HepG2 (cell line): ENCODE measurements around the gene CAVIN1. TPM values are rescaled to one million over a fixed set of nuclear protein-coding genes. Genes with fewer than 3 reads are reported as not detected.

Experiments used
- FOXO1 ChIP-seq: sonication (generic); formaldehyde crosslinking; IDR thresholded peaks from 2 replicates; pipeline ENCODE4 v1.4.0; 2020; ENCODE audit warnings: missing genetic modification reagents
- GLI4 ChIP-seq: sonication (generic); formaldehyde crosslinking; IDR thresholded peaks from 2 replicates; pipeline ENCODE4 v1.5.1; 2020; ENCODE audit warnings: missing genetic modification reagents, mild to moderate bottlenecking, moderate library complexity, borderline replicate concordance
- HCFC1 ChIP-seq: fragments of 150-350 bp; IDR thresholded peaks from 2 replicates; pipeline ENCODE4 v1.6.1; 2014; ENCODE audit warnings: low read depth, low read length
- HNRNPLL ChIP-seq: fragments of 200-400 bp; formaldehyde crosslinking; IDR thresholded peaks from 2 replicates; pipeline ENCODE4 v1.6.1; 2017; ENCODE audit warnings: mild to moderate bottlenecking, low read depth, low read length; ENCODE audit not compliant: poor library complexity, severe bottlenecking
- JDP2 ChIP-seq: sonication (generic); formaldehyde crosslinking; IDR thresholded peaks from 2 replicates; pipeline ENCODE4 v1.8.1; 2022; ENCODE audit warnings: missing genetic modification reagents, borderline replicate concordance
- KLF16 ChIP-seq, 2 experiments: sonication (generic) in 1 of 2; formaldehyde crosslinking in 1 of 2; IDR thresholded peaks; 2 replicates each; pipeline versions ENCODE4 v1.6.1 to v1.8.0; 2016 to 2023; ENCODE audit warnings: missing genetic modification reagents in 2 of 2, missing compliant biosample characterization in 1 of 2
- NFE2 ChIP-seq: sonication (generic); formaldehyde crosslinking; IDR thresholded peaks from 2 replicates; pipeline ENCODE4 v1.4.0; 2020; ENCODE audit warnings: missing genetic modification reagents
- ZC3H4 ChIP-seq: sonication (generic); formaldehyde crosslinking; IDR thresholded peaks from 2 replicates; pipeline ENCODE4 v1.4.0; 2020; ENCODE audit warnings: missing genetic modification reagents, borderline replicate concordance
- ZNF329 ChIP-seq: sonication (generic); formaldehyde crosslinking; IDR thresholded peaks from 2 replicates; pipeline ENCODE4 v1.9.0; 2021; ENCODE audit warnings: low read depth, mild to moderate bottlenecking, missing genetic modification reagents
- ZNF460 ChIP-seq: sonication (generic); formaldehyde crosslinking; IDR thresholded peaks from 2 replicates; pipeline ENCODE4 v1.5.1; 2020; ENCODE audit warnings: missing genetic modification reagents, mild to moderate bottlenecking, borderline replicate concordance
- ZNF670 ChIP-seq: sonication (generic); formaldehyde crosslinking; IDR thresholded peaks from 2 replicates; pipeline ENCODE4 v1.8.0; 2022; ENCODE audit warnings: mild to moderate bottlenecking, missing genetic modification reagents, borderline replicate concordance
- ZNF776 ChIP-seq: sonication (generic); formaldehyde crosslinking; IDR thresholded peaks from 2 replicates; pipeline ENCODE4 v1.4.0; 2020; ENCODE audit warnings: mild to moderate bottlenecking, missing genetic modification reagents
- ZNF780A ChIP-seq: sonication (generic); formaldehyde crosslinking; IDR thresholded peaks from 2 replicates; pipeline ENCODE4 v1.8.0; 2022; ENCODE audit warnings: mild to moderate bottlenecking, missing genetic modification reagents, moderate library complexity
- ZNF790 ChIP-seq: sonication (generic); formaldehyde crosslinking; IDR thresholded peaks from 2 replicates; pipeline ENCODE4 v1.8.0; 2022; ENCODE audit warnings: missing genetic modification reagents, mild to moderate bottlenecking, borderline replicate concordance
- ZSCAN31 ChIP-seq: sonication (generic); formaldehyde crosslinking; IDR thresholded peaks from 2 replicates; pipeline ENCODE4 v1.5.0; 2020; ENCODE audit warnings: low read depth, mild to moderate bottlenecking, missing genetic modification reagents
- polyA plus RNA-seq, 8 experiments: library from polyadenylated mRNA; depleted of rRNA in 3 of 8; stranded (reverse) in 7 of 8; unstranded in 1 of 8; fragments of >200 nt; fragmentation: Illumina TruSeq in 4 of 8; extraction: Trizol in 4 of 8; gene quantifications; 2 replicates each; pipeline versions ENCODE4 v1.2.1 to v1.2.3, GENCODE V29; 2011 to 2016; ENCODE audit warnings: low read depth in 4 of 8, missing spikeins in 1 of 8, mixed read lengths in 1 of 8; ENCODE audit not compliant: insufficient read depth in 1 of 8
- total RNA-seq, 5 experiments: library from RNA; depleted of rRNA; stranded (reverse); fragments of >200 nt; fragmentation: Illumina TruSeq; extraction: Trizol; gene quantifications; 2 replicates each; pipeline ENCODE4 v1.2.3, GENCODE V29; 2016; ENCODE audit warnings: low read depth in 1 of 5
- TF ChIP-seq, protein P1 (sequence below): sonication (generic); formaldehyde crosslinking; IDR thresholded peaks from 2 replicates; pipeline ENCODE4 v1.4.0; 2020; ENCODE audit warnings: mild to moderate bottlenecking, missing genetic modification reagents
- TF ChIP-seq, protein P2 (sequence below): sonication (generic); formaldehyde crosslinking; IDR thresholded peaks from 2 replicates; pipeline ENCODE4 v1.4.0; 2020; ENCODE audit warnings: mild to moderate bottlenecking, missing genetic modification reagents
- TF ChIP-seq, protein P3 (sequence below): sonication (generic); formaldehyde crosslinking; IDR thresholded peaks from 2 replicates; pipeline ENCODE4 v1.4.0; 2020; ENCODE audit warnings: missing genetic modification reagents
- TF ChIP-seq, protein P4 (sequence below): sonication (generic); formaldehyde crosslinking; IDR thresholded peaks from 2 replicates; pipeline ENCODE4 v1.4.0; 2020; ENCODE audit warnings: mild to moderate bottlenecking, missing genetic modification reagents
- TF ChIP-seq, protein P5 (sequence below): sonication (generic); formaldehyde crosslinking; IDR thresholded peaks from 2 replicates; pipeline ENCODE4 v1.8.1; 2023; ENCODE audit warnings: mild to moderate bottlenecking, missing genetic modification reagents

The CAVIN1 gene
- total and polyA plus RNA-seq, 2 of the 13 experiments (the other 11 are each of a cell fraction or from before 2014, with no cell fraction given): 15.9 to 25.5 TPM

DNA sequence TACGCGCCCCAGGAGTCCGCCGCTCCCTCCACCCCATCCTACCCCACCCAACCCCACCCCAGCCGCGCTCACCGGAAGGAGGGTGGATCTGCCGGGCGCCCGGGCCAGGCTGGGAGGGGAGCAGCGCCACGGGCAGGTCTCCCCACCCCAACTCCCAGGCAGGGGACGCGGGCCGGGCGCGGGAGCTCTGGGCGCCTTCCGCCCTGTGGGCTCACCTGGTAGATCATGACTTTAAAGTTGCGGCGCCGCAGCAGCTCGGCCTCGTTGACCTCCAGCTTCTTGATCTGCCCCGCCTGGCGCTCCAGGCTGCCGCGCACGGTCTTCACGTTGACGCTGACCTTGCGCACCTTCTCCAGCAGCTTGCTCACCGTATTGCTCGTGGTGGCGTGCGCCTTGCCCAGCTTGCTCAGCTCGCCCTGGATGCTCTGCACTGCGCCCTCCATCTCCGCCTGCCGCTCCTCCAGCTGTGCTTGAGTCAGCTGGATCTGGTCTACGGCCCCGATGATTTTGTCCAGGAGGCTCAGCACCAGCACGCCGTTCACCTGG, 571 bp downstream of the CAVIN1 start (continued):
- TF ChIP-seq FOXO1 (CRISPR knock-in tag): peak; percentile 3; the same call in 1 of the 2 replicates
- TF ChIP-seq, protein P1, sequence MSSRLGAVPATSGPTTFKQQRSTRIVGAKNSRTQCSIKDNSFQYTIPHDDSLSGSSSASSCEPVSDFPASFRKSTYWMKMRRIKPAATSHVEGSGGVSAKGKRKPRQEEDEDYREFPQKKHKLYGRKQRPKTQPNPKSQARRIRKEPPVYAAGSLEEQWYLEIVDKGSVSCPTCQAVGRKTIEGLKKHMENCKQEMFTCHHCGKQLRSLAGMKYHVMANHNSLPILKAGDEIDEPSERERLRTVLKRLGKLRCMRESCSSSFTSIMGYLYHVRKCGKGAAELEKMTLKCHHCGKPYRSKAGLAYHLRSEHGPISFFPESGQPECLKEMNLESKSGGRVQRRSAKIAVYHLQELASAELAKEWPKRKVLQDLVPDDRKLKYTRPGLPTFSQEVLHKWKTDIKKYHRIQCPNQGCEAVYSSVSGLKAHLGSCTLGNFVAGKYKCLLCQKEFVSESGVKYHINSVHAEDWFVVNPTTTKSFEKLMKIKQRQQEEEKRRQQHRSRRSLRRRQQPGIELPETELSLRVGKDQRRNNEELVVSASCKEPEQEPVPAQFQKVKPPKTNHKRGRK (CRISPR knock-in tag): peak; percentile 77; the same call in 1 of the 2 replicates
- no peak for TF ChIP-seq ZC3H4 (CRISPR knock-in tag)
- TF ChIP-seq KLF16 (CRISPR knock-in tag; IDR thresholded peaks at IDR 0.05): 0 out of 4 replicates have a peak, but pooled peaks of 1 of the 2 experiments have one; percentile 69
- 0 out of 2 replicates have a peak, but pooled peaks have one; percentile 24 for TF ChIP-seq GLI4
- TF ChIP-seq ZNF329: no peak
- no peak for TF ChIP-seq ZNF790 (CRISPR knock-in tag)
- no peak for TF ChIP-seq ZSCAN31 (CRISPR knock-in tag)
- TF ChIP-seq, protein P2, sequence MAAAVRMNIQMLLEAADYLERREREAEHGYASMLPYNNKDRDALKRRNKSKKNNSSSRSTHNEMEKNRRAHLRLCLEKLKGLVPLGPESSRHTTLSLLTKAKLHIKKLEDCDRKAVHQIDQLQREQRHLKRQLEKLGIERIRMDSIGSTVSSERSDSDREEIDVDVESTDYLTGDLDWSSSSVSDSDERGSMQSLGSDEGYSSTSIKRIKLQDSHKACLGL: peak; percentile 86
- no peak for TF ChIP-seq ZNF780A (CRISPR knock-in tag)
- TF ChIP-seq JDP2 (CRISPR knock-in tag): no peak
- TF ChIP-seq, protein P3, sequence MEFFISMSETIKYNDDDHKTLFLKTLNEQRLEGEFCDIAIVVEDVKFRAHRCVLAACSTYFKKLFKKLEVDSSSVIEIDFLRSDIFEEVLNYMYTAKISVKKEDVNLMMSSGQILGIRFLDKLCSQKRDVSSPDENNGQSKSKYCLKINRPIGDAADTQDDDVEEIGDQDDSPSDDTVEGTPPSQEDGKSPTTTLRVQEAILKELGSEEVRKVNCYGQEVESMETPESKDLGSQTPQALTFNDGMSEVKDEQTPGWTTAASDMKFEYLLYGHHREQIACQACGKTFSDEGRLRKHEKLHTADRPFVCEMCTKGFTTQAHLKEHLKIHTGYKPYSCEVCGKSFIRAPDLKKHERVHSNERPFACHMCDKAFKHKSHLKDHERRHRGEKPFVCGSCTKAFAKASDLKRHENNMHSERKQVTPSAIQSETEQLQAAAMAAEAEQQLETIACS (CRISPR knock-in tag): no peak
- TF ChIP-seq, protein P4, sequence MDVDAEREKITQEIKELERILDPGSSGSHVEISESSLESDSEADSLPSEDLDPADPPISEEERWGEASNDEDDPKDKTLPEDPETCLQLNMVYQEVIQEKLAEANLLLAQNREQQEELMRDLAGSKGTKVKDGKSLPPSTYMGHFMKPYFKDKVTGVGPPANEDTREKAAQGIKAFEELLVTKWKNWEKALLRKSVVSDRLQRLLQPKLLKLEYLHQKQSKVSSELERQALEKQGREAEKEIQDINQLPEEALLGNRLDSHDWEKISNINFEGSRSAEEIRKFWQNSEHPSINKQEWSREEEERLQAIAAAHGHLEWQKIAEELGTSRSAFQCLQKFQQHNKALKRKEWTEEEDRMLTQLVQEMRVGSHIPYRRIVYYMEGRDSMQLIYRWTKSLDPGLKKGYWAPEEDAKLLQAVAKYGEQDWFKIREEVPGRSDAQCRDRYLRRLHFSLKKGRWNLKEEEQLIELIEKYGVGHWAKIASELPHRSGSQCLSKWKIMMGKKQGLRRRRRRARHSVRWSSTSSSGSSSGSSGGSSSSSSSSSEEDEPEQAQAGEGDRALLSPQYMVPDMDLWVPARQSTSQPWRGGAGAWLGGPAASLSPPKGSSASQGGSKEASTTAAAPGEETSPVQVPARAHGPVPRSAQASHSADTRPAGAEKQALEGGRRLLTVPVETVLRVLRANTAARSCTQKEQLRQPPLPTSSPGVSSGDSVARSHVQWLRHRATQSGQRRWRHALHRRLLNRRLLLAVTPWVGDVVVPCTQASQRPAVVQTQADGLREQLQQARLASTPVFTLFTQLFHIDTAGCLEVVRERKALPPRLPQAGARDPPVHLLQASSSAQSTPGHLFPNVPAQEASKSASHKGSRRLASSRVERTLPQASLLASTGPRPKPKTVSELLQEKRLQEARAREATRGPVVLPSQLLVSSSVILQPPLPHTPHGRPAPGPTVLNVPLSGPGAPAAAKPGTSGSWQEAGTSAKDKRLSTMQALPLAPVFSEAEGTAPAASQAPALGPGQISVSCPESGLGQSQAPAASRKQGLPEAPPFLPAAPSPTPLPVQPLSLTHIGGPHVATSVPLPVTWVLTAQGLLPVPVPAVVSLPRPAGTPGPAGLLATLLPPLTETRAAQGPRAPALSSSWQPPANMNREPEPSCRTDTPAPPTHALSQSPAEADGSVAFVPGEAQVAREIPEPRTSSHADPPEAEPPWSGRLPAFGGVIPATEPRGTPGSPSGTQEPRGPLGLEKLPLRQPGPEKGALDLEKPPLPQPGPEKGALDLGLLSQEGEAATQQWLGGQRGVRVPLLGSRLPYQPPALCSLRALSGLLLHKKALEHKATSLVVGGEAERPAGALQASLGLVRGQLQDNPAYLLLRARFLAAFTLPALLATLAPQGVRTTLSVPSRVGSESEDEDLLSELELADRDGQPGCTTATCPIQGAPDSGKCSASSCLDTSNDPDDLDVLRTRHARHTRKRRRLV (CRISPR knock-in tag): peak; percentile 74; the same call in 1 of the 2 replicates
- peak; percentile 88 for TF ChIP-seq HNRNPLL
- no peak for TF ChIP-seq NFE2 (CRISPR knock-in tag)
- no peak for TF ChIP-seq HCFC1
- TF ChIP-seq ZNF776 (CRISPR knock-in tag): peak; percentile 91
- TF ChIP-seq ZNF460 (CRISPR knock-in tag): no peak
- TF ChIP-seq ZNF670 (CRISPR knock-in tag): no peak
- TF ChIP-seq, protein P5, sequence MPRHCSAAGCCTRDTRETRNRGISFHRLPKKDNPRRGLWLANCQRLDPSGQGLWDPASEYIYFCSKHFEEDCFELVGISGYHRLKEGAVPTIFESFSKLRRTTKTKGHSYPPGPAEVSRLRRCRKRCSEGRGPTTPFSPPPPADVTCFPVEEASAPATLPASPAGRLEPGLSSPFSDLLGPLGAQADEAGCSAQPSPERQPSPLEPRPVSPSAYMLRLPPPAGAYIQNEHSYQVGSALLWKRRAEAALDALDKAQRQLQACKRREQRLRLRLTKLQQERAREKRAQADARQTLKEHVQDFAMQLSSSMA (CRISPR knock-in tag): 0 out of 2 replicates have a peak, but pooled peaks have one; percentile 34
